Liver (tissue), 9 donors: ENCODE results near the gene RAB35. TPM values are rescaled to one million over a fixed set of nuclear protein-coding genes. Genes with fewer than 3 reads are reported as not detected.

Source experiments
- DNase-seq: peaks from one replicate; pipeline ENCODE4 v3.0.0-alpha.2; 2017; ENCODE audit warnings: low spot score
- H3K27ac ChIP-seq, 2 donors: one replicate each; pipeline ENCODE4 v1.7.0; 2013; ENCODE audit warnings: inconsistent platforms in 2 of 2, low read length in 2 of 2, control low read depth in 1 of 2, low read depth in 1 of 2, mild to moderate bottlenecking in 1 of 2
- H3K27me3 ChIP-seq, 4 donors: one replicate each; pipeline versions ENCODE4 v1.6.1 to v1.7.0; 2013; ENCODE audit warnings: low read length in 3 of 4, inconsistent platforms in 1 of 4, mild to moderate bottlenecking in 1 of 4, moderate library complexity in 1 of 4; ENCODE audit not compliant: control insufficient read depth in 4 of 4, insufficient read depth in 4 of 4
- H3K36me3 ChIP-seq, 4 donors: one replicate each; pipeline versions ENCODE4 v1.6.1 to v1.7.0; 2013; ENCODE audit warnings: low read length in 3 of 4, mild to moderate bottlenecking in 3 of 4, low read depth in 1 of 4, moderate library complexity in 1 of 4; ENCODE audit not compliant: control insufficient read depth in 4 of 4, insufficient read depth in 3 of 4
- H3K4me1 ChIP-seq, 4 donors: one replicate each; pipeline versions ENCODE4 v1.6.1 to v1.7.0; 2013; ENCODE audit warnings: low read length in 3 of 4, mild to moderate bottlenecking in 3 of 4, moderate library complexity in 1 of 4; ENCODE audit not compliant: control insufficient read depth in 4 of 4, insufficient read depth in 4 of 4
- H3K4me3 ChIP-seq, 3 donors: one replicate each; pipeline versions ENCODE4 v1.6.1 to v1.7.0; 2013; ENCODE audit warnings: low read length in 3 of 3, control low read depth in 1 of 3, low read depth in 1 of 3, mild to moderate bottlenecking in 1 of 3
- H3K9ac ChIP-seq, 2 donors: one replicate each; pipeline ENCODE4 v1.7.0; 2013; ENCODE audit warnings: low read length in 2 of 2, mild to moderate bottlenecking in 2 of 2, moderate library complexity in 2 of 2, control low read depth in 1 of 2, low read depth in 1 of 2
- H3K9me3 ChIP-seq, 4 donors: one replicate each; pipeline versions ENCODE4 v1.6.1 to v1.7.0; 2013; ENCODE audit warnings: low read length in 3 of 4; ENCODE audit not compliant: control insufficient read depth in 4 of 4
- EGR1 ChIP-seq, 2 donors: IDR thresholded peaks; 2 replicates each; pipeline ENCODE4 v1.6.1; 2016 to 2018; ENCODE audit warnings: antibody characterized with exemption in 2 of 2, low read depth in 2 of 2
- FOXA1 ChIP-seq: IDR thresholded peaks from 2 replicates; pipeline ENCODE4 v1.6.1; 2016; ENCODE audit warnings: antibody characterized with exemption
- GABPA ChIP-seq, 2 donors: IDR thresholded peaks in 1 of 2; conservative IDR thresholded peaks in 1 of 2; 2 replicates each; pipeline ENCODE4 v1.6.1; 2016; ENCODE audit warnings: antibody characterized with exemption in 2 of 2, mild to moderate bottlenecking in 1 of 2, moderate library complexity in 1 of 2
- HNF4A ChIP-seq, 2 donors: conservative IDR thresholded peaks; 2 replicates each; pipeline ENCODE4 v1.6.1; 2016; ENCODE audit warnings: antibody characterized with exemption in 2 of 2, mild to moderate bottlenecking in 2 of 2
- JUND ChIP-seq, 2 donors: IDR thresholded peaks; 2 replicates each; pipeline ENCODE4 v1.6.1; 2016; ENCODE audit warnings: antibody characterized with exemption in 2 of 2
- NR2F2 ChIP-seq: IDR thresholded peaks from 2 replicates; pipeline ENCODE4 v1.6.1; 2016; ENCODE audit warnings: antibody characterized with exemption
- RAD21 ChIP-seq, 2 donors: IDR thresholded peaks; 2 replicates each; pipeline ENCODE4 v1.6.1; 2016; ENCODE audit warnings: antibody characterized with exemption in 2 of 2, mild to moderate bottlenecking in 2 of 2
- WGBS: extraction: QIAGEN DNeasy Blood & Tissue Kit; methylation state at CpG from one replicate; pipeline ENCODE4 v1.1.7; 2013; 5-methylcytosine and 5-hydroxymethylcytosine counted together
- polyA plus RNA-seq, 2 donors: library from polyadenylated mRNA; stranded (reverse) in 1 of 2; unstranded in 1 of 2; fragments of 200-250 nt in 1 of 2; fragments of >200 nt in 1 of 2; fragmentation: Nextera tagmentation in 1 of 2; extraction: Ambion mirVana in 1 of 2; gene quantifications; one replicate each; pipeline versions ENCODE4 v1.2.1 to v1.2.3, GENCODE V29; 2013 to 2015
- total RNA-seq, 2 donors: library from RNA; depleted of rRNA; stranded (reverse); fragments of >200 nt; gene quantifications; one replicate each; pipeline ENCODE4 v1.2.3, GENCODE V29; 2014
- TF ChIP-seq, protein P1 (sequence below): fragments of 150-350 bp; IDR thresholded peaks from 2 replicates; pipeline ENCODE4 v1.5.1; 2017; ENCODE audit warnings: improper control_type of control experiment, low read depth, low read length; ENCODE audit not compliant: missing input control
- TF ChIP-seq, protein P2 (sequence below): IDR thresholded peaks from 2 replicates; pipeline ENCODE4 v1.6.1; 2016; ENCODE audit warnings: antibody characterized with exemption, mild to moderate bottlenecking
- TF ChIP-seq, protein P3 (sequence below): IDR thresholded peaks from 2 replicates; pipeline ENCODE4 v1.6.1; 2016; ENCODE audit warnings: antibody characterized with exemption
- TF ChIP-seq, protein P4 (sequence below): IDR thresholded peaks from 2 replicates; pipeline ENCODE4 v1.6.1; 2016; ENCODE audit warnings: antibody characterized with exemption
- donor health status: healthy.
- donor health status: healthy.
- donor health status: healthy.
- donor health status: healthy.
- donor health status: healthy.

The RAB35 gene
- total and polyA plus RNA-seq, 4 donors: 7.4 to 14.4 (median 10.2) TPM

DNA sequence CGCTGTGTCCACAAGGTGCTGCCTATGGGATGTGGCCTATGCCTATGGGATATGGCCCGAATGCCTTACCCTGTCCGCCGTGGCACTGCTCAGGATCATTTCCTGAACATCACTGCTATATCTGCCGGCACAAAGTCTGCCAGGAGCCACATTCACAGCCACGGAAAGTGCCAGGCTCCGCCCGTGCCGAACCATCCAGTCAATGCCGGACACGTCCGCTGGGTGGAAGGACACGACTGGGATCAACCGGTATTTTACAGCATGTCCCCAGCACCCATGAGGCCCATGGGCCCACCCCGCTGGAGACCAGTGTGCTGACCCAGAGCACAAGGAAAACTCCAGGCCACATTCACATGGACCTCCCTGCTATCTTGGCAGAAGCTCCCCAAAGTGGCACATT is 14.6 kb upstream of the RAB35 start:
- H3K9ac ChIP-seq: no peak overlapping the region
- peaks cover 35 to 96% (median 75%) of the 10 kb centered on the region in 4 donors for H3K36me3 ChIP-seq
- H3K4me3 ChIP-seq: no peak overlapping the region
- H3K4me1 ChIP-seq: no peaks in the 10 kb centered on the region
- H3K27ac ChIP-seq: no peak overlapping the region
- 98% methylated on average over 15 of the region's 15 CpGs for WGBS
- TF ChIP-seq, protein P1, sequence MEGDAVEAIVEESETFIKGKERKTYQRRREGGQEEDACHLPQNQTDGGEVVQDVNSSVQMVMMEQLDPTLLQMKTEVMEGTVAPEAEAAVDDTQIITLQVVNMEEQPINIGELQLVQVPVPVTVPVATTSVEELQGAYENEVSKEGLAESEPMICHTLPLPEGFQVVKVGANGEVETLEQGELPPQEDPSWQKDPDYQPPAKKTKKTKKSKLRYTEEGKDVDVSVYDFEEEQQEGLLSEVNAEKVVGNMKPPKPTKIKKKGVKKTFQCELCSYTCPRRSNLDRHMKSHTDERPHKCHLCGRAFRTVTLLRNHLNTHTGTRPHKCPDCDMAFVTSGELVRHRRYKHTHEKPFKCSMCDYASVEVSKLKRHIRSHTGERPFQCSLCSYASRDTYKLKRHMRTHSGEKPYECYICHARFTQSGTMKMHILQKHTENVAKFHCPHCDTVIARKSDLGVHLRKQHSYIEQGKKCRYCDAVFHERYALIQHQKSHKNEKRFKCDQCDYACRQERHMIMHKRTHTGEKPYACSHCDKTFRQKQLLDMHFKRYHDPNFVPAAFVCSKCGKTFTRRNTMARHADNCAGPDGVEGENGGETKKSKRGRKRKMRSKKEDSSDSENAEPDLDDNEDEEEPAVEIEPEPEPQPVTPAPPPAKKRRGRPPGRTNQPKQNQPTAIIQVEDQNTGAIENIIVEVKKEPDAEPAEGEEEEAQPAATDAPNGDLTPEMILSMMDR: no peak
- TF ChIP-seq, protein P2, sequence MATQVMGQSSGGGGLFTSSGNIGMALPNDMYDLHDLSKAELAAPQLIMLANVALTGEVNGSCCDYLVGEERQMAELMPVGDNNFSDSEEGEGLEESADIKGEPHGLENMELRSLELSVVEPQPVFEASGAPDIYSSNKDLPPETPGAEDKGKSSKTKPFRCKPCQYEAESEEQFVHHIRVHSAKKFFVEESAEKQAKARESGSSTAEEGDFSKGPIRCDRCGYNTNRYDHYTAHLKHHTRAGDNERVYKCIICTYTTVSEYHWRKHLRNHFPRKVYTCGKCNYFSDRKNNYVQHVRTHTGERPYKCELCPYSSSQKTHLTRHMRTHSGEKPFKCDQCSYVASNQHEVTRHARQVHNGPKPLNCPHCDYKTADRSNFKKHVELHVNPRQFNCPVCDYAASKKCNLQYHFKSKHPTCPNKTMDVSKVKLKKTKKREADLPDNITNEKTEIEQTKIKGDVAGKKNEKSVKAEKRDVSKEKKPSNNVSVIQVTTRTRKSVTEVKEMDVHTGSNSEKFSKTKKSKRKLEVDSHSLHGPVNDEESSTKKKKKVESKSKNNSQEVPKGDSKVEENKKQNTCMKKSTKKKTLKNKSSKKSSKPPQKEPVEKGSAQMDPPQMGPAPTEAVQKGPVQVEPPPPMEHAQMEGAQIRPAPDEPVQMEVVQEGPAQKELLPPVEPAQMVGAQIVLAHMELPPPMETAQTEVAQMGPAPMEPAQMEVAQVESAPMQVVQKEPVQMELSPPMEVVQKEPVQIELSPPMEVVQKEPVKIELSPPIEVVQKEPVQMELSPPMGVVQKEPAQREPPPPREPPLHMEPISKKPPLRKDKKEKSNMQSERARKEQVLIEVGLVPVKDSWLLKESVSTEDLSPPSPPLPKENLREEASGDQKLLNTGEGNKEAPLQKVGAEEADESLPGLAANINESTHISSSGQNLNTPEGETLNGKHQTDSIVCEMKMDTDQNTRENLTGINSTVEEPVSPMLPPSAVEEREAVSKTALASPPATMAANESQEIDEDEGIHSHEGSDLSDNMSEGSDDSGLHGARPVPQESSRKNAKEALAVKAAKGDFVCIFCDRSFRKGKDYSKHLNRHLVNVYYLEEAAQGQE: no peak
- TF ChIP-seq JUND (IDR thresholded peaks at IDR 0.05) (no peak), HNF4A (conservative IDR thresholded peaks at IDR 0.05) (no peak), GABPA (IDR thresholded peaks at IDR 0.05 in 1 of 2, conservative IDR thresholded peaks at IDR 0.05 in 1 of 2) (no peak), EGR1 (IDR thresholded peaks at IDR 0.05; ENCODE audit: low read depth in 2 of 2) (no peak)
- TF ChIP-seq, protein P3, sequence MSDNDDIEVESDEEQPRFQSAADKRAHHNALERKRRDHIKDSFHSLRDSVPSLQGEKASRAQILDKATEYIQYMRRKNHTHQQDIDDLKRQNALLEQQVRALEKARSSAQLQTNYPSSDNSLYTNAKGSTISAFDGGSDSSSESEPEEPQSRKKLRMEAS: no peak
- H3K27me3 ChIP-seq: no peaks in the 10 kb centered on the region
- DNase-seq: no peak
- no peaks in the 10 kb centered on the region for H3K9me3 ChIP-seq

DNA sequence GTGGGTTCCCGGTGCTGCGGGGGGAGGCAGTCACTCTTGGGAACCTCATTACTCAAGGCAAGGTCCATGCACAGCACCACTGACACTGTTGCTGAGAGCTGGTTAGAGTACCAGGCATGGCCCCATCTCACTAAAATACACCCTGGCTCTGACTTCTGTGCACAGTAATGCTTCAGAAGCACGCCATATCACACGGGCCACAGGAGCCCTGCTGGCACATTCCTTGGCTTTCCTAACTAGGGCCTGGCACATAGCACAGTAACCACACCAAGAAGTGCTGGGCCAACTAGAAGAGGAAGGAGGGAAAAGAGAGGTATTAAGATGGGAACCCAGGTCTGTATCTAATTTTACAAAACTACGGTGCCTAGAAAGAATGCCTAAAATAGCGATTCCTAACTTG is 13.5 kb upstream of the RAB35 start:
- no peaks in the 10 kb centered on the region for H3K9me3 ChIP-seq
- no peak overlapping the region for H3K9ac ChIP-seq
- H3K36me3 ChIP-seq: peaks cover 35 to 88% (median 72%) of the 10 kb centered on the region in 4 donors
- H3K27ac ChIP-seq: no peak overlapping the region
- H3K27me3 ChIP-seq: no peaks in the 10 kb centered on the region
- no peak for DNase-seq
- 95% methylated on average over 6 of the region's 6 CpGs for WGBS
- H3K4me3 ChIP-seq: no peak overlapping the region
- TF ChIP-seq, protein P3: no peak
- H3K4me1 ChIP-seq: no peaks in the 10 kb centered on the region

DNA sequence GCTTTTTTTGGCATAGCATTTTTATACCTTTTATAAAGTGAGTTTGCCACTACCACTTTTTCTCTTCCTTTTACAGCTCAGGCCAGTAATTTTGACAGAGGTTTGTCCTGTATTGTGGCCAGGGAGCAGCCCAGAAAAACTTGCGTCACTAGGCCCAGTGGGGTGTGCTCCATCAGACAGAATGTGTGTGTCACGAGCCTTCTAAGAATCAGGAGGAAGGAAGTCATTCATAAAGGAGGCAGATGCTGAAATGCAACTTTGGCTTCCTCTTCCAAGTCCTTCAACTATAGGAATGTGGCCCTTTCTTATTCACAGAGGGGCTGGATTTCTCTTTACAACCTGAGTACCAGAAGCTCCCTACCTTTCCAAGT is 10.1 kb upstream of the RAB35 start:
- Histone ChIP-seq H3K9ac (no peak overlapping the region), H3K4me3 (no peak overlapping the region)
- WGBS: 81% methylated on average over 2 of the region's 2 CpGs
- TF ChIP-seq, protein P3: peak; percentile 28
- TF ChIP-seq RAD21 (IDR thresholded peaks at IDR 0.05): peak in 1 of 2 donors; percentile 6
- TF ChIP-seq, protein P1: no peak
- TF ChIP-seq NR2F2: no peak
- TF ChIP-seq, protein P4, sequence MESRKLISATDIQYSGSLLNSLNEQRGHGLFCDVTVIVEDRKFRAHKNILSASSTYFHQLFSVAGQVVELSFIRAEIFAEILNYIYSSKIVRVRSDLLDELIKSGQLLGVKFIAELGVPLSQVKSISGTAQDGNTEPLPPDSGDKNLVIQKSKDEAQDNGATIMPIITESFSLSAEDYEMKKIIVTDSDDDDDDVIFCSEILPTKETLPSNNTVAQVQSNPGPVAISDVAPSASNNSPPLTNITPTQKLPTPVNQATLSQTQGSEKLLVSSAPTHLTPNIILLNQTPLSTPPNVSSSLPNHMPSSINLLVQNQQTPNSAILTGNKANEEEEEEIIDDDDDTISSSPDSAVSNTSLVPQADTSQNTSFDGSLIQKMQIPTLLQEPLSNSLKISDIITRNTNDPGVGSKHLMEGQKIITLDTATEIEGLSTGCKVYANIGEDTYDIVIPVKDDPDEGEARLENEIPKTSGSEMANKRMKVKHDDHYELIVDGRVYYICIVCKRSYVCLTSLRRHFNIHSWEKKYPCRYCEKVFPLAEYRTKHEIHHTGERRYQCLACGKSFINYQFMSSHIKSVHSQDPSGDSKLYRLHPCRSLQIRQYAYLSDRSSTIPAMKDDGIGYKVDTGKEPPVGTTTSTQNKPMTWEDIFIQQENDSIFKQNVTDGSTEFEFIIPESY: no peak
- TF ChIP-seq FOXA1: no peak
- TF ChIP-seq, protein P2: no peak

More for the DNA sequence above, 10.1 kb upstream of the RAB35 start:
- Histone ChIP-seq H3K27ac (peak overlapping the region in 1 of 2 donors; percentile 20), H3K4me1 (no peaks in the 10 kb centered on the region), H3K9me3 (no peaks in the 10 kb centered on the region), H3K27me3 (no peaks in the 10 kb centered on the region), H3K36me3 (peaks cover 16 to 55% (median 41%) of the 10 kb centered on the region in 4 donors)
- no peak for DNase-seq
